Nephron (organoid): ENCODE data around the gene CFAP46.

ENCODE experiments used
- H3K27ac Mint-ChIP-seq, 3 experiments: 2 replicates each; pipeline ENCODE4 v1.8.0; 2020; ENCODE audit warnings: mixed read lengths in 3 of 3, mild to moderate bottlenecking in 2 of 3, moderate library complexity in 1 of 3
- H3K27me3 Mint-ChIP-seq: 2 replicates; pipeline ENCODE4 v1.8.0; 2021; ENCODE audit warnings: low read depth, mild to moderate bottlenecking, moderate library complexity, mixed read lengths
- H3K36me3 Mint-ChIP-seq: 2 replicates; pipeline ENCODE4 v1.8.0; 2020; ENCODE audit warnings: low read depth, mixed read lengths
- H3K4me1 Mint-ChIP-seq: 2 replicates; pipeline ENCODE4 v1.8.0; 2020; ENCODE audit warnings: mixed read lengths
- H3K4me3 Mint-ChIP-seq, 3 experiments: 2 replicates each; pipeline ENCODE4 v1.8.0; 2020; ENCODE audit warnings: mild to moderate bottlenecking in 3 of 3, mixed read lengths in 3 of 3, moderate library complexity in 2 of 3
- H3K9me3 Mint-ChIP-seq: 2 replicates; pipeline ENCODE4 v1.8.0; 2020; ENCODE audit warnings: mixed read lengths
- TF ChIP-seq, protein P1 (sequence below), 3 experiments: fragments of 200-600 bp; sonication (generic); IDR thresholded peaks; one replicate each; pipeline ENCODE4 v1.5.0; 2021; ENCODE audit warnings: antibody characterized with exemption in 3 of 3; ENCODE audit not compliant: unreplicated experiment in 3 of 3

Gene CFAP46

DNA sequence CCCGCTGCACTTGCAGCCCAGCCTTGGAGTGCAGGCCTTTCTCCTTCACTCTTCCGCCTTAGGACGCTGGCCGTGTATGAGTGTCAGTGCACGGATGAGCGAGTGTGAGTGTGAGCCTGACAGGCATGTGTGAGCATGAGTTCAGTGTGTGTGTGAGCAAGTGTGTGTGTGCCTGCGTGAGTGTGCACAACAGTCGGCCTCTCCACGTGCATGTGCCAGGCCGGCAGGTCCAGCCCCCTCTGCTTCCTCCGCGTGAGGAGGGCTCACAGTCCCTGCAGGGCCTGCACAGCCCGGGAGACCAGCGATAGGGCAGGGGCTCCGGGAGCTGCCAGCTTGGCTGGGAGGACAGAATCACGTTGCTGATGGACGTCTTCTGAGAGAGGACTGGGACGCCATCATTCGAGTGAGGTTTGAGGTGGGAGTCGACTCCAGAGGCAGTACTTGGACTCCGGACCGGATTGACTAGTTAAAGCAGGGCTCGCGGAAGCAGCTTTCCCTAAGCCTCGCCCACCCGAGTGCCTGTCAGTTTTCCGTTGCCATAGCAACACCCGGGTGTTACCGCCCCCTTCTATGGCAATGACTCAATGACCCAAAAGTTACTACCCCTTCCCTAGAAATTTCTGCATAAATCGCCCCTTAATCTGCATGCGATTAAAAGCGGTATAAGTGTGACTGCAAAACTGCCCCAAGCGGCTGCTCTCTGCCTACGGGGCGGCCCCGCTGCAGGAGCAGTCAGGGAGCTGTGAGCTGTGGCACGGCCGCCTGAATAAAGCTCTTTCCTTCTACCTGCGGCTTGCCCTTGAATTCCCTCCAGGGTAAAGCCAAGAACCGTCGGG is 19.6 kb upstream of the CFAP46 start:
- Mint-ChIP-seq H3K27ac (peak overlapping the region in 2 of 3 experiments; percentile 15 to 73), H3K27me3 (peaks cover 26% of the 10 kb centered on the region), H3K9me3 (no peaks in the 10 kb centered on the region), H3K4me3 (peak overlapping the region; percentile 81 to 83 (median 82)), H3K4me1 (peaks cover 19% of the 10 kb centered on the region), H3K36me3 (no peaks in the 10 kb centered on the region)
- TF ChIP-seq, protein P1, sequence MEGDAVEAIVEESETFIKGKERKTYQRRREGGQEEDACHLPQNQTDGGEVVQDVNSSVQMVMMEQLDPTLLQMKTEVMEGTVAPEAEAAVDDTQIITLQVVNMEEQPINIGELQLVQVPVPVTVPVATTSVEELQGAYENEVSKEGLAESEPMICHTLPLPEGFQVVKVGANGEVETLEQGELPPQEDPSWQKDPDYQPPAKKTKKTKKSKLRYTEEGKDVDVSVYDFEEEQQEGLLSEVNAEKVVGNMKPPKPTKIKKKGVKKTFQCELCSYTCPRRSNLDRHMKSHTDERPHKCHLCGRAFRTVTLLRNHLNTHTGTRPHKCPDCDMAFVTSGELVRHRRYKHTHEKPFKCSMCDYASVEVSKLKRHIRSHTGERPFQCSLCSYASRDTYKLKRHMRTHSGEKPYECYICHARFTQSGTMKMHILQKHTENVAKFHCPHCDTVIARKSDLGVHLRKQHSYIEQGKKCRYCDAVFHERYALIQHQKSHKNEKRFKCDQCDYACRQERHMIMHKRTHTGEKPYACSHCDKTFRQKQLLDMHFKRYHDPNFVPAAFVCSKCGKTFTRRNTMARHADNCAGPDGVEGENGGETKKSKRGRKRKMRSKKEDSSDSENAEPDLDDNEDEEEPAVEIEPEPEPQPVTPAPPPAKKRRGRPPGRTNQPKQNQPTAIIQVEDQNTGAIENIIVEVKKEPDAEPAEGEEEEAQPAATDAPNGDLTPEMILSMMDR (IDR thresholded peaks at IDR 0.05; ENCODE audit: unreplicated experiment in 3 of 3), result no peak

DNA sequence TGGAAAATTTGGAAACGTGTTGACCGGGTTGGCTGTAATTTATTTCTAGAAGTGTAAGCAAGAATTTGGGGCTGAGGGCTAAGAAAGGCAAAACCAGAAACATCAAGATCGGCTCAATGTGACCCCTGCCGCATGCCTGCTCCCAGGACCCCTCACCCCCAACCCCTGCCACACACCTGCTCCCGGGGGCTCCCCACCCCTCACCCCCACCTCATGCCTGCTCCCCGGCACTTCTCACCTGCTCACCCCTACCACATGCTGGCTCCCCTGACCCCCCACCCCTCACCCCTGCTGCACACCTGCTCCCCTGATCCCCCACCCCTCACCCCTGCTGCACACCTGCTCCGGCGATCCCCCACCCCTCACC is 19.0 kb upstream of the CFAP46 start:
- TF ChIP-seq, protein P1 (IDR thresholded peaks at IDR 0.05; ENCODE audit: unreplicated experiment in 3 of 3), result no peak
- Mint-ChIP-seq H3K9me3 (no peaks in the 10 kb centered on the region), H3K27ac (no peak overlapping the region), H3K4me3 (peak overlapping the region; percentile 44 to 55 (median 52)), H3K36me3 (no peaks in the 10 kb centered on the region), H3K4me1 (peaks cover 19% of the 10 kb centered on the region), H3K27me3 (peaks cover 28% of the 10 kb centered on the region)

DNA sequence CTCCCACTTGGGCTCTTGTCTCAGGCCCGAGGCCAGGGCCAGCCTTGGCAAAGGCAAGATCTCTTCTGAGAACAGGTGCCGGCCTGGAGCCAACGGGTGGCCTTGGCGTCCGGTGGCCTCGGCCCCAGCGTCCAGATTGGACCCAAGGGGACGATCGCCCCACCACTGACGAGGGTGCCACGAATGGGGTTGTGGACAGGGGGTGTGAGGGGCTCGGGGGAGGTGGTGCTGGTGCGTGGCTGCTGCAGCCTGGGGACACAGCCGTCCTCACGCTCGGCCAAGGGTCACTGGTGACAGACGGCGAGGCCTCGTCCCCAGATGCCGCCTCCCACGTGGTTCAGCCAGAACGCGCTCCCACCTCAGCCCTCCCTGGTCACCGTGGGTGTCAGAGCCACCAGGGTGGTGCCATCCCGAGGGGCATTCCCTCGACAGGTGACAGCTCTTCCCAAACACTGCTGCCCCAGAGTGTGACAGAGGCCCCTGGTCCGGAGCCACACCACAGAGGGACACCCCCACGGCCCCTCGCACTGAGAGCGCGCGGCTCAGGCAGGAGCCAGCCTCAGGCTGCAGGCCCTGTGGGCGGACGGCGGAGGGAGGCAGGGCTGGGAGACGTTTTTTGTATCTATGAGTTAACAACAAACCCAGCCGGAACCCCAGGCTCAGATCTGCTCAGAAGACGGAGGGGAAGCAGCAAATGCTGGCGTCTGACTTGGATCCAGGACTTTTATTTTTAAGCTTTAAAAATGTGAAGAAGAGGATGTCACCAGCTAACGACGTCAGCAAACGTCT is 18.5 kb upstream of the CFAP46 start:
- Mint-ChIP-seq H3K4me1 (peaks cover 19% of the 10 kb centered on the region), H3K27ac (no peak overlapping the region), H3K4me3 (peak overlapping the region; percentile 44 to 55 (median 52)), H3K27me3 (peaks cover 24% of the 10 kb centered on the region), H3K9me3 (no peaks in the 10 kb centered on the region), H3K36me3 (no peaks in the 10 kb centered on the region)
- TF ChIP-seq, protein P1 (IDR thresholded peaks at IDR 0.05; ENCODE audit: unreplicated experiment in 3 of 3), result no peak

DNA sequence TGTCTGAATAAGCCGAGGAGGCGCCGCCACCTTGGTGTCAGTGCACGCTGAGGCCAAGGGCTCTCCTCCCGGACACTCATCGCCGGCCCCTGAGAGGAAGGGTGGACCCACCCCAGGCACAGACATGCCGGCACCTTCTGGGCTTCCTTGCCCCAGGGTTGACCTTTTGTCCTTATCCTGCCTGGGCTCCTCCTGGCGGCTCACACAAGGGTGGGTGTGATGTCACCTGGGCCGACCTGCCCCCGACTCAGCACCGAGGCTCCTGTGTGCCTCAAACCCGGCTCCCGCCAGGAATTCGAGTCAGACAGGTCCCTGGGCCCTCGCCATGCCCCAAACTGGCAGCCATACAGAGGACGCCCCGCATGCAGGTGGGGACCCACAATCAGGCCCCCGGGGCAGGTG is 17.7 kb upstream of the CFAP46 start:
- no peak overlapping the region for H3K27ac Mint-ChIP-seq

DNA sequence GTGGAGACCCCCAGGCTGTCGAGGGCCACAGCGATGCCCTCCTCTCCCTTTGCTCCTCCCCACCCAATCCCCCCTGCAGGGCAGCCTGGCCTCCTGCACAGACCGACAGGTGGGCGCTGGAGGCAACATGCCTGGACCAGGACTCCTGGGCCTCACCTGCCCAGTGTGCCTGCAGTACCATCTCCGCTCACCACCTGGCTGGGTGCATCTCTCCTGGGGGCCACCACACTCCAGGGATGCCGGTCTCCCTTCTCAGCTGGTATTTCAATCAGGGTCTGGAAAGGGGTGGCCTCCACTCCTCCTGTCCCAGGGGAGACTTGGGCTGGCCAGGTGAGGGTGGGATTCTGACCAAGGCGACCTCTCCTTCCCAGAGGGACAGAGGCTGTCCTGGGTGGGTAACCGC is 17.2 kb upstream of the CFAP46 start:
- Mint-ChIP-seq H3K4me1 (peaks cover 19% of the 10 kb centered on the region), H3K27ac (no peak overlapping the region), H3K36me3 (no peaks in the 10 kb centered on the region), H3K27me3 (peaks cover 24% of the 10 kb centered on the region), H3K4me3 (no peak overlapping the region), H3K9me3 (no peaks in the 10 kb centered on the region)
- TF ChIP-seq, protein P1 (IDR thresholded peaks at IDR 0.05; ENCODE audit: unreplicated experiment in 3 of 3), result no peak

More for the DNA sequence above, 17.7 kb upstream of the CFAP46 start:
- peaks cover 24% of the 10 kb centered on the region for H3K27me3 Mint-ChIP-seq
- no peak overlapping the region for H3K4me3 Mint-ChIP-seq
- H3K36me3 Mint-ChIP-seq, result no peaks in the 10 kb centered on the region
- H3K9me3 Mint-ChIP-seq, result no peaks in the 10 kb centered on the region
- peaks cover 19% of the 10 kb centered on the region for H3K4me1 Mint-ChIP-seq
- TF ChIP-seq, protein P1 (IDR thresholded peaks at IDR 0.05; ENCODE audit: unreplicated experiment in 3 of 3), result no peak
